ENCODE results near the gene CDH9.
"Not testable (repeated sequence)": the region's sequence is repeated elsewhere in the genome, so short reads cannot be mapped to it uniquely, and the experiment has no call there.

CDH9 gene

GRCh38 chr5:26945901-26946300 is 92.5 kb downstream of the CDH9 start:
- DNase-seq (ENCODE audit: low read depth), result no peak

- no peak for DNase-seq (ENCODE audit: low read depth)
These were observed 95.9 kb downstream of the CDH9 start for GRCh38 chr5:26942481-26942880.

DNA sequence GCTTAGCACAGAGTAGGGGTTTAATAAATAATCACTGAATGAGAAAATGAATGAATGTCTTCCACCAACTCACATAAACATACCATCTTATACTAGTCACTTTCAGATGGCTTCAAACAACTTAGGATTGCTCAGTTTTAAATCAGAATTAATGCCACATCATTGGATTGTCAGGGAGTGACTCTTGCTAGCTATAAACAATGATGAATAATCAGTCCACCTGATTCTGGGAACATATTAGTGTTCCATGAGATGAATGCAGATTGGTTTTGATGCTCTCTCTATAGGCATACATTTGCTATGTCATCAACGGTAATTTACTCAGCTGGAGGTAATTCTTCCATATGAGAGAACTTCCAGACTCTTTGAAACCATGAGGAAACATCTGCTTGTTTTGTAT is 97.4 kb downstream of the CDH9 start:
- no peak for DNase-seq (ENCODE audit: low read depth)

DNA sequence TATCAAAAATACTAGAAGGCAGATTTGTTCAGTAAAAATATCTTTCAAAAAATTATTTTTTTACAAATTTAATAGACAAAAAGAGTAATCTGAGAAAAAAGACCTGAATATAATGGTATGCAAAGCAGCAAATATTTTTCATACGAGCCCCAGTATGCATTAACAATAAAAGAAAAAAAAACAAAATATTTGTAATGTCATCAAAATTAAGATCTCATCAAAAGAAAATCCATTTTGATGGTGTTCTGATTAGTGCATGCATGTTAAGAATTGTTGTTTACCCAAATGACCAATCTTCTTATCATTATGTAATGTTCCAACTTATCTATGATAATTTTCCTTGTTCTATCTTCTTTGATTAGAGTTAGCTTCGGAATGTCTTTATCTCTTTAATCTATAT is 106.1 kb downstream of the CDH9 start:
- no peak for DNase-seq (ENCODE audit: low read depth)

GRCh38 chr5:26921439-26921838 is 116.9 kb downstream of the CDH9 start:
- no peak for DNase-seq (ENCODE audit: low read depth)

- DNase-seq (ENCODE audit: low read depth), result no peak
These were observed 134.9 kb downstream of the CDH9 start for GRCh38 chr5:26903469-26903868.

- DNase-seq (ENCODE audit: low read depth), result no peak
These were observed 143.6 kb downstream of the CDH9 start for GRCh38 chr5:26894719-26895263.

- no peak for DNase-seq (ENCODE audit: low read depth)
These were observed 145.3 kb downstream of the CDH9 start for GRCh38 chr5:26893078-26893477.

DNA sequence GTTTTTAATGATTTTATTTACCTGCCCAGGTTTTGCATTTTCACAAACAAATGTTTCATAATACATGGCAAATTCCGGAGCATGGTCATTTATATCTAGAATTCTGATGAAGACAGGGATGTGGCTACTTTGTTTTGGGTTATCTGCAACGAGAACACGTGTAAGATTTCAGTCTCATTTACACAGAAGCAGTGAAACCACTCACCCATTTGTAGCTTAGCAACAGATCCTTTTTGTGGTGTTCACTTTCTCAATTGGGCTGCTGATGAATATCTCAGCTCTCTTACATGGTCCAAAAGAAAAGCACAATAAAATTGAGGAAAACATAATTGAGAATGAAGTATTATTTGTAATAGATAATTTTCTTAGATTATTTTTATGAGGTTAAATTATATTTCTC is 148.6 kb downstream of the CDH9 start:
- DNase-seq (ENCODE audit: low read depth), result no peak

DNA sequence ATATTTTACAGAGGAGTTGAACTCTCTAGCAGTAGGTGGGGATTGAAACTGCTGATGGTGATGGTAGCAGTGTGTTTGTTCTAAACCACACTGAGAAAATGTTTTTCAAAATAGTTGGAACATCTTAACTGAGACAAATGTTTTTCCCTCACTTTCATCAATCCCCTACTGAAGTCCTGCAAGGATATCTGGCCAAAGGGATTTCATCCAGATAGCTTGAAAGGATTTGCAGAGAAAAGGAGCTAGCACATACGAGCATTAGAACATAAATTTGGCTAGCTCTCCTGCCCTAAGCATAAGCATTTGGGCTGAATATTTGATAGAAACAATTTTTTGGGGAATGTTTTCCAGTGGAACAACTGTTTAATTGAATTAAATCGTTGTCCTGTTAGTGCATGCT is 153.9 kb downstream of the CDH9 start:
- no peak for DNase-seq (ENCODE audit: low read depth)

GRCh38 chr5:26883375-26883774 is 155.0 kb downstream of the CDH9 start:
- DNase-seq (ENCODE audit: low read depth), result no peak

DNA sequence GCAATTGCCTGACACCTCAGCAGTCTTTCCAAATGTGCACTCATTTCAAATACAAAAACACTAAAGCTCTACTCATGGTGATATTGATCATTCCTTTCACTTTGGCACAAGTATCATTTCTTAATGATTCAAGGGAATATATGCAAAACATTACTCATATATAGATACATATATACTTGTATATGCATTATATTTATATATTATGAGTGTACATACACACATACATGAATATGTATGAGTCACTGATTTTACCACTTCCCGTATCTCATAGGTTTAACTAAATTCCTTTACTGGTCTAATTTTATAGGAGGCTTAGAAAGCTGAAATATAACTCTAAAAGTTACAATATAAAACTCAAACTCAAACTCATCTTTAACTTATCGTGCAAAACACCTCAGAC is 156.5 kb downstream of the CDH9 start:
- DNase-seq (ENCODE audit: low read depth), result no peak

DNA sequence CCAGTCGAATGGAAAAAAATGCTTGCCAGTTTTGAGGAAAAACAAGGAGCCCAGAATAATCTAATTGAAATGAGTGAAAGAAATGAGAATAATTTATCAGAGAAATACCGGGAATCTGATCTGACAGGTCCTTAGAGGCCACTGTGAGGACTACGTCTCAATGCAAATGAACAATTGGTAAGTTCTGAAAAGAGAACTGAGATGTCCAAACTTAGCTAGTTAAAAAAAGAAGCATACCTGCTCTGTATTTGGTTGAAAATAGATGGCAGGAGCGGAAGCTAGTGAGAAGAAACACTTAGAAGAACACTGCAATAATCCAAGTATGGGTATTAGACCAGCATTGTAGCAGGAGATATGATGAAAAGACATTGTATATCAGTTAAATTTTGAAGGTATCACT is 161.2 kb downstream of the CDH9 start:
- DNase-seq (ENCODE audit: low read depth), result no peak

- no peak for DNase-seq (ENCODE audit: low read depth)
These were observed 166.0 kb downstream of the CDH9 start for GRCh38 chr5:26872337-26872736.

DNA sequence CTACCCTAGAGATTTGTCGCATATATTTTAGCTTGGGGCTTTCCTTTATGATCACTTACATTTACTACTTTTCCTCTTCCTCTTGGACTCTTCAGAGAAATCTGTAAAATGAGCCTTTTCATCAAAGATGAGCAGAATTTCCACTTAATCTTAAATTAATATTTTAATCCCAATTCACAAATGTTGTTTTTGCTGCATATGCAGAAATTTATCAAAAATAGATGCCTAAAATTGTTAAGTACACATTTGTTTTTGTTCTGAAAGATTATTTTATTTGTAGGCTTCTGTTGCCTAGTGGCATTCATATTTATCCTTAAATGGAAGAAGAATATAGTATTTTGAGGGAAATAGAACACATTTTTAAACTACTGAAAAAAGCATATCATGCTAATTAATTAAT is 168.6 kb downstream of the CDH9 start:
- no peak for DNase-seq (ENCODE audit: low read depth)

DNA sequence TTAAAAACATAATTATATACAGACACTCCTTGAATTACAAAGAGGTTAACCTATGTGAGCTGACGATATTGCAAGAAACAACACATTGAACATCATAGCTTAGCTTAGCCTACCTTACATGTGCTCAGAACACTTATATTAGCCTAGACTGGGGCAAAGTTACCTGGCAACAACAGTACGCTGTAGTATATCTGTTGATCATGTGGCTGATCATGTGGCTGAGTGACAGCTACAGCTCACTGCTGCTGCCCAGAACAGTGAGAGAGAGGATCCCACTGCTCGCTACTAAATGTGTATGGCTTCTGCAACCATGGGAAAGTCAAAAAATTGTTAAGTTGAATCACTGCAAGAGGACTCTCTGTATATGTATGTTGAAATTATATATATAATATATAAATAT is 169.9 kb downstream of the CDH9 start:
- no peak for DNase-seq (ENCODE audit: low read depth)

DNA sequence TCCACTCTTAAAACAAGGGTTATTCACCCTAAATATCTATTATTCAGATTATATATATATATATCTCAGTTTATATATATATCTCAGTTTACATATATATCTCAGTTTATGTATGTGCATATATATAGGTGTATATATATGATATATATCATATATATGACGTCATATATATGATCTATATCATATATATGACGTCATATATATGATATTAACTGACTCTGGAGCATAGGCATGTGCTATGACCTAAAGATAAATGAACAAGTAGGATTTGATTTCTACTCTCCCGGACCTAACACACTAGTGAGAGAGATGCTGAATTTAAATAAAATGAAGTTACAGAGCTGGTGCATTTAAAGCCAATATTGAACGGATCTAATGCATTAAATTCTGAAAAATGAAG is 174.3 kb downstream of the CDH9 start:
- no peak for DNase-seq (ENCODE audit: low read depth)

DNA sequence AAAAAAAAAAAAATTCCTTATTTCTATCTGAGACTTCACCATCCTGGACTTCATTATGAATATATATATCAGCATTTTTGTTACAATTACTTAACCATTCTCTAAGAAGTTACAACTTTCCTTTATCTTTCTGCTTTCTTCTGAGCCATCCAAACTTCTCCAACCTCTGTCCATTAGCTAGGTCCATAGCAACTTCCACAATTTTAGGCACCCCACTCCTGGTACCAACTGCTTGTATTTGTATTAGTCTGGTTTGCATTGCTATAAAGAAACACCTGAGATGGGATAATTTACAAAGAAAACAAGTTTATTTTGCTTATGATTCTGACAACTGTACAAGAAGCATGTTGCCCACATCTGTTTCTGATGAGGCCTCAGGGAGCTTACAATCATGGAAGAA is 182.1 kb downstream of the CDH9 start:
- no peak for DNase-seq (ENCODE audit: low read depth)

- DNase-seq (ENCODE audit: low read depth), result not testable (repeated sequence)
These were observed 185.9 kb downstream of the CDH9 start for GRCh38 chr5:26852450-26852849.

DNA sequence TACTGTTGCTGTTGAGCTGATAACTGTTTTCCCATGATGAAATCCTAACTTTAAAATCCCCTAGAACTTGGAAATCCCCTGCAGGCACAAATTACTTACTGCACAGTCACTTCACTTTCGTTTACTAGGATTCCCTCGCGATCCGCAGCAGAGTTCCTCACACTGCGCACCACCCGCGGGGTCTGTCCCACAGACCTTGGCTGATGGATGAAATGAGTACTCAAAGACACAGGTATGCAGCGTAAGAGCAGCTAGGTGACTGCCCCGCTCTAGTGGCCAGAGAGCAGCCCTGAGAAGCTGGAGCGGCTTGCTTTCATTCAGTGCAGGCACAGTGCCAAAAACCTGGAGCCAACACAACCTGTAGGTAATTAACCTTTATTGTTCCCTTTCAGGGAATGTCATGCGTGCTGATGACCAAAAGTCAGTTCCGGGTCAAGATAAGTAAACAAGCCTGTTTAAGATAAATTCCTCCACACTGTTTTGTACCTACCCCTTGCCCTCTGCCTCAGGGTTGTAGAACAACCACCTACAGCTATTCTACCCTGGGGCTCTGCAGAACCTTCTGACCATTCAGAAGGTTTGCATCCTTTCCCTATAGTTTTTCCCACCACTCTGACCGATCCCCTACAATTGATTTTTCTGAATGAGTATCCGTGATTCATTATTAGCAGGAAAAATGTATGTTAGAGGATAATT is 191.2 kb downstream of the CDH9 start:
- no peak for DNase-seq (ENCODE audit: low read depth)

- no peak for DNase-seq (ENCODE audit: low read depth)
These were observed 194.7 kb downstream of the CDH9 start for GRCh38 chr5:26843677-26844076.

GRCh38 chr5:26833596-26833995 is 204.8 kb downstream of the CDH9 start:
- no peak for DNase-seq (ENCODE audit: low read depth)

Measured in EH (cell line).